Measurements from ENCODE around the gene BLMH.
A peak's percentile ranks its signal among the peaks of the same experiment; 100 is the strongest.

Gene BLMH

GRCh38 chr17:30337393-30337999, 45.8 kb upstream of the BLMH start:
- TF ChIP-seq CTCF (IDR thresholded peaks at IDR 0.05; ENCODE audit: low read length): no peak
- TF ChIP-seq EZH2phosphoT487 (IDR thresholded peaks at IDR 0.05; ENCODE audit: low read length): no peak
- no peak for TF ChIP-seq EZH2 (optimal IDR thresholded peaks at IDR 0.05; ENCODE audit: low read depth, low read length)
- no peak overlapping the region for H3K27ac ChIP-seq (ENCODE audit: low read length)
- no peaks in the 10 kb centered on the region for H4K20me1 ChIP-seq (ENCODE audit: insufficient read depth, low read length)
- peaks cover 5% of the 10 kb centered on the region for H3F3A ChIP-seq (ENCODE audit: insufficient read depth, low read length)
- H3K9me2 ChIP-seq (replicated peaks; ENCODE audit: insufficient read depth, low read length): no peaks in the 10 kb centered on the region
- no peaks in the 10 kb centered on the region for H3K79me2 ChIP-seq (ENCODE audit: low read length)
- peaks cover 11% of the 10 kb centered on the region for H3K4me1 ChIP-seq (ENCODE audit: low read length)
- no peak overlapping the region for H3K9ac ChIP-seq (ENCODE audit: low read length)
- H3K27me3 ChIP-seq (replicated peaks; ENCODE audit: insufficient read depth, low read length): no peaks in the 10 kb centered on the region
- DNase-seq: no peak
- H3K4me3 ChIP-seq (ENCODE audit: low read length): no peak overlapping the region
- no peak overlapping the region for H3K4me2 ChIP-seq (ENCODE audit: low read depth, low read length)
- no peaks in the 10 kb centered on the region for H3K9me3 ChIP-seq (replicated peaks; ENCODE audit: insufficient read depth, low read length)
- H2AFZ ChIP-seq (ENCODE audit: low read length): no peak overlapping the region
- H3K36me3 ChIP-seq (replicated peaks; ENCODE audit: insufficient read depth, low read length): no peaks in the 10 kb centered on the region

- H3K36me3 ChIP-seq (replicated peaks; ENCODE audit: insufficient read depth, low read length): no peaks in the 10 kb centered on the region
- H3K9me2 ChIP-seq (replicated peaks; ENCODE audit: insufficient read depth, low read length): no peaks in the 10 kb centered on the region
- H3K27me3 ChIP-seq (replicated peaks; ENCODE audit: insufficient read depth, low read length): no peaks in the 10 kb centered on the region
- H3K4me2 ChIP-seq (ENCODE audit: low read depth, low read length): no peak overlapping the region
- TF ChIP-seq EZH2 (optimal IDR thresholded peaks at IDR 0.05; ENCODE audit: low read depth, low read length) (no peak), EZH2phosphoT487 (IDR thresholded peaks at IDR 0.05; ENCODE audit: low read length) (no peak), CTCF (IDR thresholded peaks at IDR 0.05; ENCODE audit: low read length) (peak; percentile 82)
- no peak overlapping the region for H3K4me3 ChIP-seq (ENCODE audit: low read length)
- no peak overlapping the region for H3K9ac ChIP-seq (ENCODE audit: low read length)
- H3F3A ChIP-seq (ENCODE audit: insufficient read depth, low read length): peaks cover 11% of the 10 kb centered on the region
- peaks cover 17% of the 10 kb centered on the region for H3K4me1 ChIP-seq (ENCODE audit: low read length)
- H3K27ac ChIP-seq (ENCODE audit: low read length): no peak overlapping the region
- peak; percentile 71 for DNase-seq
- H4K20me1 ChIP-seq (ENCODE audit: insufficient read depth, low read length): no peaks in the 10 kb centered on the region
- H2AFZ ChIP-seq (ENCODE audit: low read length): no peak overlapping the region
- no peaks in the 10 kb centered on the region for H3K79me2 ChIP-seq (ENCODE audit: low read length)
- no peaks in the 10 kb centered on the region for H3K9me3 ChIP-seq (replicated peaks; ENCODE audit: insufficient read depth, low read length)
Observed at GRCh38 chr17:30336369-30337171, 44.8 kb upstream of the BLMH start.

- H4K20me1 ChIP-seq (ENCODE audit: insufficient read depth, low read length): no peaks in the 10 kb centered on the region
- H3K27me3 ChIP-seq (replicated peaks; ENCODE audit: insufficient read depth, low read length): no peaks in the 10 kb centered on the region
- no peak overlapping the region for H3K27ac ChIP-seq (ENCODE audit: low read length)
- no peaks in the 10 kb centered on the region for H3K9me3 ChIP-seq (replicated peaks; ENCODE audit: insufficient read depth, low read length)
- no peaks in the 10 kb centered on the region for H3K9me2 ChIP-seq (replicated peaks; ENCODE audit: insufficient read depth, low read length)
- H3K4me3 ChIP-seq (ENCODE audit: low read length): no peak overlapping the region
- peaks cover 26% of the 10 kb centered on the region for H3K4me1 ChIP-seq (ENCODE audit: low read length)
- H3K9ac ChIP-seq (ENCODE audit: low read length): no peak overlapping the region
- peaks cover 11% of the 10 kb centered on the region for H3F3A ChIP-seq (ENCODE audit: insufficient read depth, low read length)
- no peak overlapping the region for H3K4me2 ChIP-seq (ENCODE audit: low read depth, low read length)
- DNase-seq: no peak
- H3K36me3 ChIP-seq (replicated peaks; ENCODE audit: insufficient read depth, low read length): no peaks in the 10 kb centered on the region
- no peak overlapping the region for H2AFZ ChIP-seq (ENCODE audit: low read length)
- TF ChIP-seq EZH2phosphoT487 (IDR thresholded peaks at IDR 0.05; ENCODE audit: low read length): no peak
- TF ChIP-seq EZH2 (optimal IDR thresholded peaks at IDR 0.05; ENCODE audit: low read depth, low read length): no peak
- TF ChIP-seq CTCF (IDR thresholded peaks at IDR 0.05; ENCODE audit: low read length): no peak
- no peaks in the 10 kb centered on the region for H3K79me2 ChIP-seq (ENCODE audit: low read length)
Observed at GRCh38 chr17:30334421-30334820, 42.7 kb upstream of the BLMH start.
